GM12873 (cell line): ENCODE measurements around the gene EIF3L.

ENCODE experiments used
- TF ChIP-seq, protein P1 (sequence below): IDR thresholded peaks from 2 replicates; pipeline ENCODE4 v1.5.1; 2012; ENCODE audit warnings: low read depth, mild to moderate bottlenecking, moderate library complexity, low read length, control low read depth; ENCODE audit not compliant: insufficient read depth; ENCODE audit errors: missing control alignments

Gene EIF3L

DNA sequence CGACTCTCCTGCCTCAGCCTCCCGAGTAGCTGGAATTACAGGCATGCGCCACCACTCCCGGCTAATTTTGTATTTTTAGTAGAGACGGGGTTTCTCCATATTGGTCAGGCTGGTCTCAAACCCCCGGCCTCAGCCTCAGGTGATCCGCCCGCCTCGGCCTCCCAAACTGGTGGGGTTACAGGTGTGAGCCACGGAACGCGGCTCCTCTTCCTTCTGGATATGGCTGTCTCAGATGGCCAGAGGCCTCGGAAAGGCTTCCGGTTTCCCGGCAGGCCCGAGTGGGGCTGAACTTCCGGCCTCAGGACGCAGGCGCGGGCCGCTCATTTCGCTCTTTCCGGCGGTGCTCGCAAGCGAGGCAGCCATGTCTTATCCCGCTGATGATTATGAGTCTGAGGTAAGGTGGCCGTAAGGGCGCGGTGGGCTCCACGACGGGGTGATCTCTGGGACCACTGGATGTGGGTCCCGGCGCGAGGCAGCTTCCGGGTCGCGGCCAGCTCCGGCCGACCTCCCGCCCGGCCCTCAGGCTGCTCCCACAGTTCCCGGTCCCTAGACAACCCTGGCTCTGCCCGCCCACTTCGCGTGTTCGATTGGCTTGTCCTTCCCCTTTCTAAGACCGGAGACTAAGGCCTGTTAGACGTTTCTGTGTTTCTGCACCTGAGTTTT lies at the start of gene EIF3L:
Gene EIF3L (plus strand): TSS at position 331 of the 663 bp plus-strand sequence. CDS start 31 bp downstream, at position 362.
- TF ChIP-seq, protein P1, sequence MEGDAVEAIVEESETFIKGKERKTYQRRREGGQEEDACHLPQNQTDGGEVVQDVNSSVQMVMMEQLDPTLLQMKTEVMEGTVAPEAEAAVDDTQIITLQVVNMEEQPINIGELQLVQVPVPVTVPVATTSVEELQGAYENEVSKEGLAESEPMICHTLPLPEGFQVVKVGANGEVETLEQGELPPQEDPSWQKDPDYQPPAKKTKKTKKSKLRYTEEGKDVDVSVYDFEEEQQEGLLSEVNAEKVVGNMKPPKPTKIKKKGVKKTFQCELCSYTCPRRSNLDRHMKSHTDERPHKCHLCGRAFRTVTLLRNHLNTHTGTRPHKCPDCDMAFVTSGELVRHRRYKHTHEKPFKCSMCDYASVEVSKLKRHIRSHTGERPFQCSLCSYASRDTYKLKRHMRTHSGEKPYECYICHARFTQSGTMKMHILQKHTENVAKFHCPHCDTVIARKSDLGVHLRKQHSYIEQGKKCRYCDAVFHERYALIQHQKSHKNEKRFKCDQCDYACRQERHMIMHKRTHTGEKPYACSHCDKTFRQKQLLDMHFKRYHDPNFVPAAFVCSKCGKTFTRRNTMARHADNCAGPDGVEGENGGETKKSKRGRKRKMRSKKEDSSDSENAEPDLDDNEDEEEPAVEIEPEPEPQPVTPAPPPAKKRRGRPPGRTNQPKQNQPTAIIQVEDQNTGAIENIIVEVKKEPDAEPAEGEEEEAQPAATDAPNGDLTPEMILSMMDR, result no peak

DNA sequence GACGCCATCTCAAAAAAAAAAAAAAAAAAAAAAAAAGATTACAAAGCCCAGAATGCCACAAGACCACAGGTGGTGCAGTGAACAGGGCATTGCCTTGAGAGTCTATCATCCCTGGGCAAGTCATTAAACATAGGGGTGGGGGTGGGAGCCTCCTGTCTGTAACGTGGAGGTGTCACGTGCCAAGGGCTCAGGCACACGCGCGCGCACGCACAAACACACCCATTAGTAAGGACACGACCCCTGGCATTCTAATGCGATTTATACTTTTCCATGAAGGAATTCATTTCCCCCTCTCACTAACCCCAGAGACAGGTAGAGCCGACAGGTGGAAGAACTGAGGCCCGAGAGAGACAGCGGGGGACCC lies 47.3 kb upstream of the EIF3L start:
- TF ChIP-seq, protein P1, result no peak

DNA sequence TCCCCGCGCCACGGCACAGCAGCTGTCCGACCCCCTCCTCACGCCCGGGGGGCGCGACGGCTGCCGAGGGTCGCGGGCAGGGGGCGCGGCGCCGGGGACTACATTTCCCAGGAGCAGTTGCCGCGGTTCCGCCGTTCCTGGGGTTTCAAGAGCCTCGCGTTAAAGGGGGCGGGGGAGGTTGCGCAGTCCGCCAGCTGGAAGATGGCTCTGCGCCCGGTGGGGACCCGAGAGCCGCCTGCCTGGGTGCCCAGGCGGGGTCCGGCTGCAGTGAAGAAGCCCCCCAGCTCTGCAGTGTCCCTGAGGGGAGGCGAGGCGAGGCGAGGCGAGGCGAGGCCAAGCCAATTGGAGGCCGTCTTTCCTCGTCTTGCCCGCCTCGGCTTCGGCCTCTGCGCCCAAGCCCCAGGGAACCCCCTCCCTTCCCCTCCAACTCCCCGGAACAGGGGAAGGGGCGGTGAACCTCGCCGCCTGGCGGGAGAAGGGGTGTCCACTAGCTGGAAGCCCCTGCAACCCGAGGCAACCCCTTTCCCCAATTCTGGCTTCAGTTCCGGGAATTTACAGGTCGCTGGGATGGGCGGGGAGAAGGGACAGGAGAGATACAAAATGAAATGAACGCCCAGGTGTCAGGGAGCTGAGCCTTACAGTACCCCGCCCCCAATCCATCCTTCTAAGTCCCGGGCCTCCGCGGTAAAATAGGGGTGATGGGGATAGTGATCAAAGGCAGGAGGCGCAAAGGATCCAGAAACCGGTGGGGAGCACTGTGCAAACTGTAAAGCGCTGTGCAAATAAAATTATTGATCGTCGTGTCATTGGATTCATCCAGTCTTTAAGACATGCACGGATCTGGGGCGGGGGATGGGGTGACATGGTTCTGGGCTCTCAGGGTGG lies 46.7 kb upstream of the EIF3L start:
- TF ChIP-seq, protein P1, result no peak

DNA sequence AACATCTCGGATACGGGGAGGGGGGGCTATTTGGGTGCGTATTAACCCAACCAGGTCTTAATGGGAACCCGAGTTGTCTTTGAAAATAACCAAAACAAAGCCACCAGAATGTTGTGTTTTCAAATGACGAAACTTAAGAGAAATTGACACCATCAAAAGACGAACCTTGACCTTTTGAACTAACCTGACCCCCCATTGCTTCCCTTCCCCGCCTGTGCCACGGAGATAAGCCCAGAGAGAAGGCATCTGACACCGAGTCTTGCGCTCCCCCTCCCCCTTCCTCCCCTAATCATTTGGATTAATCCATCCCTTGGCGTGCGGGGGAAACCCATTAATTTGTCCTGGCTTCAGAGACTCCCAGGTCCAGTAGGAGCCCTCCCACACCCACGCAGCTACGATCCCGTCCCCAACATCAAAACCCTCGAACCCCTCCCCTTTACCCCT lies 46.0 kb upstream of the EIF3L start:
- TF ChIP-seq, protein P1, result no peak

DNA sequence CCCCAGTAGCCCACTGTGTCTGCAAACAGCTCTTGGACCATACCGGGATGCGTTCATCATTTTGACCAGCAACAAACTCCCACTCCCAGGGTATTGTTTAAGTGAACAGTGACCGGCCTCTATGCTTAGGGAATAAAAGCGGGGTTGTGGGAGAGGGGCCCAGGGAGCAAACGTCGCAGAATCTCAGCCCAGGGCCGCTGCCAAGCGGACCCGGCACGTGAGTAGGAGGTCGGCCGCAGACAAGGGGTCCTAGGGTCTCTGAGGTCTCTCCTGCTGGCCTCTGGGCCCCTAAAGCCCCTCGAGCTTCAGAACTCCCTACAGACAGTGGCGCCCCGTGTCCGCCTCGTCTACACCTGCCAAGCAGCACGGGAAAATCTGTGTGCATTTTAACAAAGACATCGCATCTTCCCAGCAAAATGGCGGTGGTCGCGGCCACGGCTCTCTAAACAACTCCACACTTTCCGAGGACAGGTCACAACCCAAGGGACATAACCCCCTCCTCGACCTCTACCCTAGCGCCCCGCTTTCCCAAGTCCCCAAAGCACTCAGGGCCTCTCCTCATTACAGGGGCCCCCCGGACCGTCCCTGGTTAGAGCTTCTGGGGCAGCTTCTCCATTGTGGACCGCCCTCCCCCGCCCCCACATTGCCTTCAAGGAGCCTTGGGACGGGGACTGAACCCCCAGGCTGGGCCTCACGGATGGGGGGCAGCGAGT lies 45.4 kb upstream of the EIF3L start:
- TF ChIP-seq, protein P1, result no peak

DNA sequence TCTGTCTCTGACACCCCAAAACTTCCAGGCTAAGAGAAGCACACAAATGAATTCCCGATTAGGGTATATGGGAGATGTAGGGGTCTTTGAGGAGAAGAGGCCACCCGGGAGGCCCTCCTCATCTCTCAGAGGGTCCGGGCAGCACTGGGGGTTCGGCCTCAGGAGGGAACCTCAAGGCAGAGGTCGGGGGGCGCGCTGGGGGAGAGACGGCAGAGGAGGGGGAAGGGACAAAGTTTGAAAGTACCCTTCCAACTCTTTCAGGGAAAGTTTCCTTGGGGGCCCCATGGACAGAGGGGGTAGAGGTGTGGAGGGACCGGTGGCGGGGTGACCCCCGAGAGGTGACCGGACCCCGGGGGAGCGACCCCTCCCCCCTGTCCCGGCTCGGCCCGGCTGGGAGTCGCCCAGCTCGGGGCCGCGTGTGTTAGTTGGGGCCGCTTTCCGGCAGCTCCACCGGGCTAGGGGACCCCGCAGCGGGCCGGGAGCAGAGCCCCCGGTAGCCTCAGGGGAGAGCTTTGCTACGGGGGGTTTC lies 44.8 kb upstream of the EIF3L start:
- TF ChIP-seq, protein P1, result no peak
